GM21423 (cell line): Measurements from ENCODE around the gene CTNNA3.
A peak's percentile ranks its signal among the peaks of the same experiment; 100 is the strongest.

Source experiments
- ATAC-seq: cut with Tn5 transposase; IDR thresholded peaks from one replicate; pipeline ENCODE4 v1.9.1; 2021; ENCODE audit warnings: mild to moderate bottlenecking, moderate library complexity; ENCODE audit not compliant: unreplicated experiment

The CTNNA3 gene

GRCh38 chr10:66980246-66980815 is 715.7 kb downstream of the CTNNA3 start:
- no peak for ATAC-seq

DNA sequence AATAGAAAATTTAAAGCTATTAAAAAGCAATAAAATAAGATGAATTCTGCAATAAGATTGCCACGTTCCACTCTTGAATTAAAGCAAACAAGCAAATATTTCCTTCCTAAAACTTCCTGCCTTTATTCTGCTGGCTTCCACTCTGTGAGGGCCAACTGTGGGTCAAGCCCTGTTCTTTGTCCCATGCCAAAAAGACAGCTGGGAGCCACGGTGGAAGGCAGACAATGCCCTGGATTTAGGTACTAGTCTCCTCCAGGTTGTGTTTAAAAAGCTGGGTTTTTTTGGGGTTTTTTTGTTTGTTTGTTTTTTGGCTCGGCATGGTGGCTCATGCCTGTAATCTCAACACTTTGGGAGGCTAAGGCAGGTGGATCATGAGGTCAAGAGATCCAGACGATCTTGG is 731.0 kb downstream of the CTNNA3 start:
- ATAC-seq: no peak

- ATAC-seq: no peak
These were observed 737.5 kb downstream of the CTNNA3 start for GRCh38 chr10:66958466-66958865.

DNA sequence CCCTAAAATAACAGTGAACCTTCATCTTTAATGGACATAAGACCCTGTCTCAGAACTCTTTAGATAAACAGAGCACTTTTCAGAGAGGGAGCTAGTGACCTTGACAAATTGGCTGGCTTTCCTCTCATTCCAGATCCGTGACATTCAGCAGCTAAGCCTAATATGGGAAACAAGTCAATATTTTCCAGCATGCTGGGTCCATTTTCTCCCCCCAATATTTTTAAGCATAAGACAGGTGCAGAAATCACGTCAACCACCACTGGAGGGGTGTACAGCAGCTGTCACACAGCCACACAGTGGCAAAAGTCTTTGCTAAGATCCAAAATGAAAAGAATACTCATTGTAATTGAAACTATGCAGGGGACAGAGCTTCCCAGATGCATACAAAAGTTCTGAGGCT is 744.1 kb downstream of the CTNNA3 start:
- ATAC-seq: no peak

DNA sequence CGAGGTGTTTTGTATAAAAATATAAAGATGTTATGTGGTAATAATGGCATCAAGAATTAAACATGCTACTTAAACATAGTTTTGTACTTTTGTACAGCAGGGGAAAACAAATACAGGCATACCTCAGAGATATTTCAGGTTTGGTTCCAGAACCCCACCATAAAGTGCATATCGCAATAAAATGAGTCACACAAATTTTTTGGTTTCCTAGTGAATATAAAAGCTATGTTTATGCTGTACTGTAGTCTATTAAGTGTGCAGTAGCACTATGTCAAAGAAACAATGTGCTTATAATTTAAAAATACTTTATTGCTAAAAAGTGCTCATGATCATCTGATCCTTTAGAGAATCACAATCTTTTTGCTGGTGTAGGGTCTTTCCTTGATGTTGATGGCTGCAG is 752.4 kb downstream of the CTNNA3 start:
- ATAC-seq: no peak

- no peak for ATAC-seq
These were observed 753.6 kb downstream of the CTNNA3 start for GRCh38 chr10:66942407-66942806.

DNA sequence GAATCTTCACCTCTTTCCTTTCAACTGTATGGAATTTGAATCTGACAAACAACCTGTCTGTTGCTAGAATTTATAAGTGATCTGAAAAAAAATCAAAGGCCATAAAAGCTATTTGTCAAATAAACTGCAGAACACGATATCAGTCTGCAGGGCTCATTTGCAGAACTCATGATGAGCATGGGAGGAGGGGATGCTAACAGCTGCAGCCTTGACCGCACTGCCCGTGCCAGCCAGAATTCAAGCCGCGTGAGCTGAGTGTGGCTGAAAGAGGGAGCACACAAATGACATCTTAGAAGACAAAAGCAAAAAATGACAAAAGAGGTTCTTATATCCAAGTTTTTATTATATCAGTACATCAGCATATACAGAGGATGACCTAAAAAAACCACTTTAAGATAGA is 754.5 kb downstream of the CTNNA3 start:
- ATAC-seq: no peak

DNA sequence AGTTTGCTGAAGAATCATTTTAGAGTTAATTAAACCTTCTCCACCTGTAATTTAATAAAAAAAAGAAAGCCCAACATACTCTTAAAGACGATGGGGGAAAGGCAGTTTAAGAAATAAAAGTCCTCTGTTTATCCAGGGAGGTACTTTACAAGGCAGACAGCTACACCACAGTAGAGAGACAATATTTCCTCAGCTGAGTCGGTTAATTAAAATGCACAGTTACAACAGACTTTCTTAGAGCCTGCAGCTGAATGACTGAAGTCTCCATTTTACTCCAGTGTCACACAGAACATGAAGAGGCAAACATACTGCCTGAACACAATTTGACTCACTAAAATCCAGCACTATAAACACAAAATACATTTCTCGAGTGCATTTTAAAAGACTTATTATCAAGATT is 755.0 kb downstream of the CTNNA3 start:
- no peak for ATAC-seq

DNA sequence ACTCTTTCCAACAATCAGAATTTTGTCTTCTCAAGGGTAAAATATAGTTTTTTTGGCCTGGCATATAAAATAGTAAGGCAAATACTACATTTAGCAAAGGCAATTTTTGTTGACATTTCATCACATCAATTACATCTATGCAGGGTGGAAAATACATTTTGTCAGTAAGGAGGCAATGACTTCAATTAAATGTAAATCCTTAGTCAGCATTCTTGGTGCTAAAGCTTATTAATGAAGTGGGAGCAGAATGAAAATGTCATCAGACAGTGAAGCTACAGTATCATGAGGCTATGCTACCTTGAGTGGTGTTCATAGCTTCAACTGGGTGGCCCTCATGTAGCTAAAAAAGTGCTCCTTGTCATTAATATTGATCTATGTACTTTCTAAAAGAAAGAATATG is 761.3 kb downstream of the CTNNA3 start:
- no peak for ATAC-seq

GRCh38 chr10:66931949-66932343 is 764.0 kb downstream of the CTNNA3 start:
- no peak for ATAC-seq

GRCh38 chr10:66931340-66931948 is 764.6 kb downstream of the CTNNA3 start:
- peak; percentile 74 for ATAC-seq

DNA sequence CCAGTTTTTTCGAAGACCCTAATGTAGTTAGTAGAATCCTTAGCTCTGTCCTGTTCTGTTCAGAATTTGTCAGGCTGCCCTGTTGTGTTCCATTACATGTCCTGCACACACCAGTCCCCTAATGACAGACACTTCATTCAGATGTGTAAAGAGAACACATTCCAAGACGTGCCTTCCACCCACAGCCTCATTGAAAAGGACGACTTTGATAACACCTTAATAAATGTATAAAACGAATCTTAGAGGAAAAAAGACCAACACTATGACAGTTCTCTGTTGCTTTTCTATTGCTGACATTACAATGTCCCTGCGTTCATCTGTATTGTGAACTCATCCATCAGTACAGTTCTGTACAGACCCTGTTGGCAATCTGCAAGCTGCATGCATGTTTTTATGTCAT is 766.6 kb downstream of the CTNNA3 start:
- no peak for ATAC-seq

GRCh38 chr10:66928776-66929175 is 767.2 kb downstream of the CTNNA3 start:
- no peak for ATAC-seq

- ATAC-seq: no peak
These were observed 767.8 kb downstream of the CTNNA3 start for GRCh38 chr10:66927971-66928770.

- no peak for ATAC-seq
These were observed 768.6 kb downstream of the CTNNA3 start for GRCh38 chr10:66927251-66927935.

DNA sequence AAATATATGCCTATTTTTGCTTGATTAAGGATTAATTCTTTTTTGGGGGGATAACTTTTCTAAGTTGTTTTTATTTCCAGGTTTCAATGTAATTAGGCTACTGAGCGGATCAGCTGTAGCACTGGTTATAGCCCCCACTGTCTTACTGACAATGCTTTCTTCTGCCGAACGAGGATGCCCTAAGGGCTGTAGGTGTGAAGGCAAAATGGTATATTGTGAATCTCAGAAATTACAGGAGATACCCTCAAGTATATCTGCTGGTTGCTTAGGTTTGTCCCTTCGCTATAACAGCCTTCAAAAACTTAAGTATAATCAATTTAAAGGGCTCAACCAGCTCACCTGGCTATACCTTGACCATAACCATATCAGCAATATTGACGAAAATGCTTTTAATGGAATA is 769.2 kb downstream of the CTNNA3 start:
- no peak for ATAC-seq

GRCh38 chr10:66925896-66926715 is 769.9 kb downstream of the CTNNA3 start, which contains the start of gene LRRTM3:
Gene LRRTM3 (plus strand): TSS chr10:66926036.
- ATAC-seq: peak; percentile 100

DNA sequence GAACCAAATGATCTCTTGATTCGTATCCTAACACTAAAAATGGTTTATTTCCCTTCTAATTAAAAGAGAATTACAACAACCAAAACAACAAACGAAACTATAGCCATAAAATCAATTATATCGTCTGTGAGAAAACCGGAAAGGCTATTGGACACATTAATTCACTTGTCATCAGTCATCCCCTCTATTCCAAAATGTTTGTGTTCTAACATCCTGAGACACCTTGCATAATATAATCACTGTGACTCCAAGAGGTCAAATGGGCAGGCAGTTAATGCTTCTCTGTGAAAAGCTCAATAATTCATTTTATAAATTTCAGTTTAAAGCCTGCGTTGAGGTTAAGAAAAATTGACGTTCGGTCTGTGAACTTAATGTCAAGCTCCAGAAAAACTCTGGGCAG is 770.6 kb downstream of the CTNNA3 start:
- no peak for ATAC-seq

DNA sequence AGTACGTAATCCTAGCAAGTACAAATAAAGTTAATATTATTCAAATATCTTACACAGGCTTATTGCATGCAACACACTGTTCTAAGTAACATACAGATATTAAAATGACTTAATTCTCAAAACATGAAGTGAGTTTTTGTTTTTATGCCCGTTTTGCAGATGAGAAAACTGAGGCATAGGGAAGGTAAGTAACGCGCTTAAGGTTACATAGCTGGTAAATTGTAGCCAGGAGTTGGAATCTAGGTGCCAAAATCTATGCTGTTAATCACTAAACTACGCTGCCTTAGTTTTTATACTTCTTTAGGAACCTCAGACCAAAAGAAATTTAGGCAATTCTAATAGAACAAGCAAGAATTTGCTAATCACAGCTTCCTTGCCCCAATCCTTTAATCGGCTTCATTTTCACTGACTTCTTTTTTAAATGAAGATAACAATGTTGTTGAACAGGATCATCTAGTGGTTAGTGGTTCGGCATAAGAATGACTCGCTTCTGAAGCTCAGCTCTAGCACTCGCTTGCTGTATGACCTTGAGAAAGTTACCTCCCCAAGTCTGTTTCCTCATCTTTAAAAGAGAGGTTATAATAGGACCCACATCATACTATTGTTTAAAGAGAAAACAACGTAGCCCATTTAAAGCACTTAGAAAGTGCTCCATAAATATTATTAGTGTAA is 771.2 kb downstream of the CTNNA3 start:
- ATAC-seq: no peak

DNA sequence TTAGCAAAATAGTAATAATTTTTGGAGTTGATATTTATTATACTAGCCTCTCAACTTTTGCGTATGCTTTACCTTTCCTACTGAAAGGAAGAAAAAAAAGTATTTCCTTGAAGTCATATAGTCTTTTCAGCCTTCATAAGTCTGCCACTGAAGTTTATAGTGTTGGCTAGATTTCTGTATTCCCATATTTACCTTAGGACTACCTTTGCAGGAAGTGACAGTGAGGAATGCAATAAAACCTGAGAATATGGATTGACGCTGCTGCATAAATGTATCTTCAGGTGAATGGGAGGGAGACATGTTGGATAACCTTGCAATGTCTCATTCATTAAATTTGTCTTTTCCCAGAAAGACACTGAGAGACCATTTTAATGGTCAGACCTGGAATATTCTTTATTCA is 776.7 kb downstream of the CTNNA3 start:
- no peak for ATAC-seq
